HG03060 (cell line): ENCODE results near the gene ZBP1.

Experiments used
- ATAC-seq: cut with Tn5 transposase; IDR thresholded peaks from one replicate; pipeline ENCODE4 v1.9.1; 2021; ENCODE audit warnings: low read depth, moderate number of reproducible peaks; ENCODE audit not compliant: unreplicated experiment

ZBP1 gene

GRCh38 chr20:57576617-57577550 is 43.3 kb downstream of the ZBP1 start:
- ATAC-seq = no peak

- no peak for ATAC-seq
Measured at GRCh38 chr20:57576002-57576401, 44.2 kb downstream of the ZBP1 start.

- no peak for ATAC-seq
Measured at GRCh38 chr20:57574954-57575353, 45.3 kb downstream of the ZBP1 start.

- ATAC-seq = no peak
Measured at GRCh38 chr20:57573894-57574293, 46.3 kb downstream of the ZBP1 start.

GRCh38 chr20:57573242-57573641 is 47.0 kb downstream of the ZBP1 start:
- no peak for ATAC-seq

- ATAC-seq = no peak
Measured at GRCh38 chr20:57571782-57572416, 48.3 kb downstream of the ZBP1 start.

GRCh38 chr20:57570920-57571319 is 49.3 kb downstream of the ZBP1 start:
- no peak for ATAC-seq

- no peak for ATAC-seq
Measured at GRCh38 chr20:57570145-57570850, 49.9 kb downstream of the ZBP1 start.

GRCh38 chr20:57568960-57569359 is 51.3 kb downstream of the ZBP1 start:
- no peak for ATAC-seq

GRCh38 chr20:57568088-57568896 is 51.9 kb downstream of the ZBP1 start:
- no peak for ATAC-seq

- ATAC-seq = no peak
Measured at GRCh38 chr20:57567471-57568079, 52.7 kb downstream of the ZBP1 start.

GRCh38 chr20:57566803-57567459 is 53.3 kb downstream of the ZBP1 start:
- ATAC-seq = no peak

GRCh38 chr20:57566399-57566798 is 53.8 kb downstream of the ZBP1 start:
- ATAC-seq = no peak

GRCh38 chr20:57564951-57565642 is 55.1 kb downstream of the ZBP1 start:
- ATAC-seq = no peak

GRCh38 chr20:57564180-57564802 is 55.9 kb downstream of the ZBP1 start:
- no peak for ATAC-seq

GRCh38 chr20:57563522-57563921 is 56.7 kb downstream of the ZBP1 start:
- no peak for ATAC-seq

- no peak for ATAC-seq
Measured at GRCh38 chr20:57562541-57563465, 57.4 kb downstream of the ZBP1 start.
